ENCODE measurements around the gene BCAR3.
A peak's percentile ranks its signal among the peaks of the same experiment; 100 is the strongest.

Gene BCAR3

DNA sequence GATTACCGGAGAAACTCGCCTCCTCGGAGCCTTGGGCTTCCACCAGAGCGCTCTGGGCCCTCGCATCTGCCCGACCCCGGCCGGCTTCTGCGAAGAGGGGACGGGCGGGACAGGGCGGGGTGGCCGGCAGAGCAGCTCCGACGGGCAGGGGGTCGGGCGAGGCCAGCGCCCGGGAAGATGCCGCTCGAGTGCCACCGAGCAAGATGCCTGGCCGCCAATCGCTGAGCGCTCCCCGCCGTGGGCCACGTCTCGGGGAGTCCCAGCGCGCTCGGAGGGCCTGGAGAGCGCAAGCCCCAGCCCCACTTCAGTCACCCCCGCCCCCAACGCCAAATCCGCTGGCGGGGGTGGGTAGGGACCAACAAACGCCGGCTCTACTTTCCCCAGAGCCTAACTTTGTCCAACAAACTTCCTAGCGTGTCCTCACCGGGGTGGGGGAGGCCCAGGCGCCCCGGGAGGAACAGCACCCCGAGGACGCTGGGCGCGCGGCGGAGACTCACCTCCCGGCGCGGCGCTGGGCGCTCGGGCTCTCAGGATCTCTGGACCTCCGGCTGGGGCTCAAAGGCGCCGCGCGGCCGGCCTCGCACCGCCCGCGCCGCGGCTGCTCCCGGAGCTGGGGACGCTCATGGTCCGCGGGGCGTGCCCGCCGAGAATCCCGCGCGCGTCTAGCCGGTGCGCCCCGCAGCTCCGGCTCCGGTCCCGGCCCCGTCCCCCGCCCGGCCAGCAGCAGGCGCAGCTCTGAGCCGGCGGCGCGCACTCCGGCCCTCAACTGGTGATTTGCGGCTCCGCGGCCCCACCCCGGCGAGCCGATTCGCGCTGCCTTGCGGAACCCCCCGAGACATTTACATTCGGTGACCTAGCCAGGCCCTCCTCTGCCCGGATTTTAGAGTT lies at the start of gene BCAR3:
TSS of gene BCAR3 (minus strand) at position 737 of the 888 bp plus-strand sequence. CDS start 6,907 bp downstream, outside the sequence.
- peak; percentile 34 for ATAC-seq (replicated peaks; ENCODE audit: extremely low read depth, poor library complexity, severe bottlenecking)
- peaks cover 11% of the 10 kb centered on the region for H3K4me1 Mint-ChIP-seq
- no peak for DNase-seq (ENCODE audit: low spot score in 2 of 2)
- peak within 1 kb of the TSS; percentile 80 for H3K4me3 Mint-ChIP-seq
- H3K9me3 Mint-ChIP-seq: no peaks in the 10 kb centered on the region
- H3K27me3 Mint-ChIP-seq: peaks cover 52% of the 10 kb centered on the region
- no peaks in the 10 kb centered on the region for H3K36me3 Mint-ChIP-seq (ENCODE audit: insufficient read depth)
- no peak within 1 kb of the TSS for H3K27ac Mint-ChIP-seq (ENCODE audit: low read depth)

DNA sequence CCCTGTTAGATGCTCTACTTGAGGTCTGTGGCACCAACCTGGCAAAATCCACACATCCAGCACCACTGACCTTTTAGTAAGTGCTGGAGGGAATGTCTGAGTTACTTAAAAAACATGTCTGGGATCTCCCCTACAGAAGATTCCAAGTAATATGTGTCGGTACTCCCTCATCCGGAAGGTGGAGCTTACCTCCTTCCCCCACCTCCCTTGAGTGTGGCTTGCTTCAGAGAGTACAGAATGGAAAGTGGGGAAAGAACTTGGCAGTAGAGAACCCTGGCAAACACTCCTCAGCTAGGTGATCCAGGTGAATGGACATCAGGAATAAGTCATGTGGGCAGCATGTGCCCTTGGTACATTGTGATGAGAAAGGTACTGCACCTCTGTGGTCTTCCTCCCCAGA lies 49.0 kb upstream of the BCAR3 start:
- H3K36me3 Mint-ChIP-seq (ENCODE audit: insufficient read depth): peaks cover 2% of the 10 kb centered on the region
- H3K27me3 Mint-ChIP-seq: no peaks in the 10 kb centered on the region
- ATAC-seq (replicated peaks; ENCODE audit: extremely low read depth, poor library complexity, severe bottlenecking) (no peak), DNase-seq (ENCODE audit: low spot score in 2 of 2) (no peak)
- no peak overlapping the region for H3K27ac Mint-ChIP-seq (ENCODE audit: low read depth)
- H3K9me3 Mint-ChIP-seq: no peaks in the 10 kb centered on the region
- H3K4me1 Mint-ChIP-seq: no peaks in the 10 kb centered on the region
- H3K4me3 Mint-ChIP-seq: no peak overlapping the region

DNA sequence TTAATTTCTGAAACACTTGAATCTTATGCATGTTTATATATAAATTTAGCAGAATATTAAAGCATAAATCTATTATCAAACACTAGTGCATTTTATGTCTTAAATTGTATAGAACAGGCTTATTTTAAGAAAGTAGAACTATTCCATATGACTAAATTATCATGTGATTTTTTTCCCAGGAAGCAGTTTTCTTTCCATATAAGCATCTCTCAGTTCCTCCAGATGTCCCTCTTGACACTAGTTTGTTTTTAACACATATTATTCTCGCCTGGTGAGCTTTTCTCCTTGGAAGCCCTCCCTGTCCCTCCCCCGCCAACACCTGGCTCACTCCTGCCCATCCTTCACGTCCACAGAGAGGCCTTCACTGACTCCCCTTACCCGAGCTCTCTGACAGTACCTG lies 48.3 kb upstream of the BCAR3 start:
- no peak for ATAC-seq (replicated peaks; ENCODE audit: extremely low read depth, poor library complexity, severe bottlenecking)

DNA sequence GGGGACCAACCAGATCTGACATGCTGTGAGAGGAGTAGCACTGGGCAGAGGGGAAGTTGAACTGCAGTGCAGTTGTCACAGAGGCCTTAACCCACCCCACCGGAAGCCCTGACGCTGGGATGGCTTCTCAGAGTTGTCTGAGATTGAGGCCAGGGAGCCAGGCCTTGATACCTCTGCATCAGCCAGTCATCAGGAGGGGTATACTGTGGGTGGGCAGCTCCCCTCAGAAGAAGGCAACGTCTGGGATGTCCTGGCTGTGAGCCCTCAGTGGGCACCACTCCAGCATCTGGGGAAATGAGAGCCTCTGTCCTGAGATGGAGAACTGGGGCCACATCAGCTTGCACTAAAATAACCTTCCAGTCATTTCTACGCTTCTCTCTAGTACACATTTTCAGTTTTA lies 47.9 kb upstream of the BCAR3 start:
- Mint-ChIP-seq H3K4me3 (no peak overlapping the region), H3K27me3 (no peaks in the 10 kb centered on the region), H3K27ac (ENCODE audit: low read depth) (no peak overlapping the region), H3K36me3 (ENCODE audit: insufficient read depth) (peaks cover 2% of the 10 kb centered on the region), H3K4me1 (no peaks in the 10 kb centered on the region), H3K9me3 (no peaks in the 10 kb centered on the region)
- DNase-seq (ENCODE audit: low spot score in 2 of 2) (no peak), ATAC-seq (replicated peaks; ENCODE audit: extremely low read depth, poor library complexity, severe bottlenecking) (no peak)

More for the DNA sequence above, 48.3 kb upstream of the BCAR3 start:
- Mint-ChIP-seq H3K4me1 (no peaks in the 10 kb centered on the region), H3K27me3 (no peaks in the 10 kb centered on the region), H3K36me3 (ENCODE audit: insufficient read depth) (peaks cover 2% of the 10 kb centered on the region), H3K27ac (ENCODE audit: low read depth) (no peak overlapping the region), H3K4me3 (no peak overlapping the region), H3K9me3 (no peaks in the 10 kb centered on the region)
- DNase-seq (ENCODE audit: low spot score in 2 of 2): no peak

DNA sequence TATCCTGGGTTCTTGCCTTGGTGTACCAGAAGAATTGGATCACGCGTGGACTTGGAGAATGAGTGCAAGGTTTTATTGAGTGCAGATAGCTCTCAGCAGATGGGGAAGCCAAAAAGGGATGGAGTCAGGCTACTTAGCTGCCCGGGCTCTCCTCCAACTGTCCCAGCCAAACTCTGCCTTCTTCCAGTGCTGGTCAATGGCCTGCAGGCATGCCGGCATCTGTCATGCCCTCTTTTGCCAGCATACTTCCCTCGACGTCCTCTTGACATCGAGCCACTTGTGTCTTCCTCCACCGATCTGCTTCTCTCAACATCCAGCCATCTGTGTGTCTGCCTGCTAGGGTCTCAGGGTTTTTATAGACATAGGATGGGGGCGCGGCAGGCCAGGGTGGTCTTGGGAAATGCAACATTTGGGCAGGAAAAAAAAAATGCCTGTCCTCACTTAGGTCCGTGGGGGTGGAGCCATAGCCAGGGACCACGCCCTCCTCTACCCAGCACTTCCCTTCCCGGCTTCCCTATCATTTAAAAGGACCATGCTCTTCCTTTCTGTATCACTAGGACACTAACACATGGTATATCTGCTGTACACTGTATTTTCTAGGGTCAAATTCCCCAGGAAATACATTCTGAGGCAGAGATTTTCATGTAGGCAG lies 47.0 kb upstream of the BCAR3 start:
- DNase-seq (ENCODE audit: low spot score in 2 of 2): no peak
- Mint-ChIP-seq H3K27ac (ENCODE audit: low read depth) (no peak overlapping the region), H3K4me1 (no peaks in the 10 kb centered on the region), H3K27me3 (no peaks in the 10 kb centered on the region), H3K36me3 (ENCODE audit: insufficient read depth) (peaks cover 2% of the 10 kb centered on the region), H3K4me3 (no peak overlapping the region), H3K9me3 (no peaks in the 10 kb centered on the region)
- no peak for ATAC-seq (replicated peaks; ENCODE audit: extremely low read depth, poor library complexity, severe bottlenecking)

DNA sequence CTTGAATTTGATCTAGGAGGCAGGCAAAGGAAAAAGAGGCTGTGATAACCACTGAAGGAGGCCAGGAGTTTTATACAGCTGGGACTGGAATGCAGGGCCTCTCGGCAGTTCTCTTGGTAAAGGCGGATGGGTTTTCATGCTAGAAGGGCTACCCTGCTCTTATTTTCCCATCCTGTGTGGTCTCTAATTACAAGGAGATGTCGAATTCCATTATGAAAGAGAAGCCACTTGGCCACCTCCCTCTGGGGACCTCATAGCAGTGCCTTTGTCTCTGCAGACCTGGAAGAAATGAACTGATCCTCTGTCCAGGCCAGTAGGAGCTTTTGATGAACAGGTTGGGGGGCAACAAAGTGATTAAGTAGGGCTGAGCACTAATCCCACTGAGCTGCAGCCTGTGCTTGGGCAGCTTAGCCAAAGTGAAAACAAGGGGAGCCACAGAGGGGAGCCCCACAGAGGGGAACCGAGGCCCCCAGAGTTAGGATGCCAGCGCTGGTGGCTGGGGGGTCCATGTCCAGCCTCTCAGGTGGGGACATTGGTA lies 42.2 kb upstream of the BCAR3 start:
- H3K4me1 Mint-ChIP-seq: no peaks in the 10 kb centered on the region

DNA sequence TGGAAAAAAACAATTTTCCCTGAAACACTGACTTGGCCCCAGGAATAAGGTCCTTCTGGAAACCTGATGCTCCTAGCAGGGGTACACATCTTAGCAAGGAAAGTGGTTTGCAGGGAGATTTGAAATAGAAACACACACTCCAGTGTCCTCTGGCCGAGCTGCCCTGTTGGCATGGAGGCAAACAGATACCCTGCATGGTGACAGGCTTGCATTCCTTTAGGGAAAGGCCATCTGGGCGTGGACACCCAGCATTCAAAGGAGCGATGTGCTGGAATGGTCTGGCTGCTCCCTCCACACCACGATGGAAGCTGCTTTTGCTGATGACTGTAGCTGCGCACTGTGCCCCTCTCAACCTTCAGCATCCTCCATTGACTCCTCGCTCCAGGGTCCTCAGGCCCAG lies 41.5 kb upstream of the BCAR3 start:
- Mint-ChIP-seq H3K4me3 (no peak overlapping the region), H3K9me3 (no peaks in the 10 kb centered on the region), H3K4me1 (no peaks in the 10 kb centered on the region), H3K27me3 (no peaks in the 10 kb centered on the region), H3K36me3 (ENCODE audit: insufficient read depth) (no peaks in the 10 kb centered on the region), H3K27ac (ENCODE audit: low read depth) (no peak overlapping the region)
- no peak for ATAC-seq (replicated peaks; ENCODE audit: extremely low read depth, poor library complexity, severe bottlenecking)
- no peak for DNase-seq (ENCODE audit: low spot score in 2 of 2)

More for the DNA sequence above, 42.2 kb upstream of the BCAR3 start:
- no peaks in the 10 kb centered on the region for H3K27me3 Mint-ChIP-seq
- H3K27ac Mint-ChIP-seq (ENCODE audit: low read depth): no peak overlapping the region
- DNase-seq (ENCODE audit: low spot score in 2 of 2) (no peak), ATAC-seq (replicated peaks; ENCODE audit: extremely low read depth, poor library complexity, severe bottlenecking) (no peak)
- no peaks in the 10 kb centered on the region for H3K36me3 Mint-ChIP-seq (ENCODE audit: insufficient read depth)
- no peaks in the 10 kb centered on the region for H3K9me3 Mint-ChIP-seq
- no peak overlapping the region for H3K4me3 Mint-ChIP-seq

DNA sequence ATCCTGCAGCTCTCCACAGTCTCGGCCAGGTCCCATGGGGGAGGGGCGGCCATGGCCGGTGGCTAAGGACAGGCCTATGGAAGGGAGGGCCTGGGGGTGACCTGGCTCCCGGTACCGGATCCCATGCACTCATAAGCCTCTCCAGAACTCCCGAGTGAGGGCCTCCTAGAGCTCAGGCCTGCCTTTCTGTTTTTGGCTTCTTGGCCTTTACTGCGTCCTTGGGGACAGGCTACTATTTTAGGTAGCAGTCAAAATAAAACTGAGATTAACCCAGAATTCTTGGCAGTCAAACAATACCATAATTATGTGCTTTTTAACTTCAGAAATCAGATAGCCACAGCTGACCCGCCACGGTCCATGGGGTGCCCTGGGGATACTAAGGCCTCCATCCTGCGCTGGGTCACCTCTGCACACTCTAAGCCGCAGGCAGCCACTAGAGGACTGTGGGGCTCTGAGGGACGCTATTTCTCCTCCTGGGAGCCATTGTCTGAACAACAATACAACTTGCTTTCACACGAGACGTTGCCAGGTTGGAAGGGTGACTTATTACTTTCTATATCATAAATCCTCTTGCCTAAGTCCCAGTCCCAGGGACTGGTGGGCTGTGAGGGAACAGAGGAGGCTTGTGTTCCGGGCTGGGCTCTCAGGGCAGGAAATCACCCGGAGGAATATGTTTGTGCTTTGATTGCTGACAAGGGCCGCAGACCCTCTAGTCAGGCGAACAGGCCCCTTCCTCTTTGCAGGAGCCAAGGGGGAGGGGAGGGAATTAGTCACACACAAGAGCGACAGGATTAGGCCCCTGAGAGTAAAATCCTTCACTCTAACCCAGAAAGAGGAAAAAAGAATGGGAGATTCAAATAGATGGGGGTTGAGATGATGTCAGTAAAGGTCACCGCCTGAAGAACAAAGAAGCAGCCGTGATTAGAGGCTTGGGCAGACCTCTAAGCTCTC lies 40.7 kb upstream of the BCAR3 start:
- Mint-ChIP-seq H3K4me1 (no peaks in the 10 kb centered on the region), H3K27me3 (no peaks in the 10 kb centered on the region), H3K4me3 (no peak overlapping the region), H3K36me3 (ENCODE audit: insufficient read depth) (no peaks in the 10 kb centered on the region), H3K27ac (ENCODE audit: low read depth) (no peak overlapping the region), H3K9me3 (no peaks in the 10 kb centered on the region)
- ATAC-seq (replicated peaks; ENCODE audit: extremely low read depth, poor library complexity, severe bottlenecking) (no peak), DNase-seq (ENCODE audit: low spot score in 2 of 2) (no peak)

DNA sequence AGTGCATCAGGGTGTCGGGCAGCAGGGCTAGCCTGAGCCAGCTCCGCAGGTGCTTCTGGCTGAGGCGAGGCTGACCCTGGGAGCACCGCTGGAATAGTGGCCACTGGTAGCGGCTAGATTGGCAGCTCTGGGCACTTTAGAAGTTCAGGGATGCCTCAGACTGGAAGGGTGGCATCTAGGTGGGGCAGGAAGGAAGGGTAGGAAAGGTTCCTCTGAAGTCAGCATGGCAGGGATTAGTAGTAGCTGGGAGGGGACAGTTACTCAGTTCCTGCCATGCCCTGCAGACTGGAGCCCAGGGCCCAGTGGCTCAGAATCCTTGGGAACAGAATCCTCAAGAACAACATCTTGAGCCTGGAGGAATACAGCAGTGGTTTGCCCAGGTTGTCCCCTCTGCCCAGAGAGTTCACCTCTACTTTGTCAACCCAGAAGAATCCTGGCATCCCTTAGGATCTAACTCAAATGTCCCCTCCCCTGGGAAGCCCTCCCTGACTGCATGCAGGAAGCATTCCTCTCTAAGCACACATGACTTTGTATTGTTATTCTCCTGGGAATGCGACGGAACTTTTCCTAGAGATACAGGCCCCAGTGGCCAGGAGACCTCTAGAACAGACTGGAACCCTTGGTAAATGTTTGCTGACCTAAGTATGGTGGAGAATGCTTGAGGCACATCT lies 39.5 kb upstream of the BCAR3 start:
- Mint-ChIP-seq H3K27me3 (no peaks in the 10 kb centered on the region), H3K36me3 (ENCODE audit: insufficient read depth) (no peaks in the 10 kb centered on the region), H3K9me3 (peaks cover 9% of the 10 kb centered on the region), H3K4me1 (no peaks in the 10 kb centered on the region), H3K4me3 (no peak overlapping the region), H3K27ac (ENCODE audit: low read depth) (no peak overlapping the region)
- DNase-seq (ENCODE audit: low spot score in 2 of 2): no peak
- no peak for ATAC-seq (replicated peaks; ENCODE audit: extremely low read depth, poor library complexity, severe bottlenecking)

DNA sequence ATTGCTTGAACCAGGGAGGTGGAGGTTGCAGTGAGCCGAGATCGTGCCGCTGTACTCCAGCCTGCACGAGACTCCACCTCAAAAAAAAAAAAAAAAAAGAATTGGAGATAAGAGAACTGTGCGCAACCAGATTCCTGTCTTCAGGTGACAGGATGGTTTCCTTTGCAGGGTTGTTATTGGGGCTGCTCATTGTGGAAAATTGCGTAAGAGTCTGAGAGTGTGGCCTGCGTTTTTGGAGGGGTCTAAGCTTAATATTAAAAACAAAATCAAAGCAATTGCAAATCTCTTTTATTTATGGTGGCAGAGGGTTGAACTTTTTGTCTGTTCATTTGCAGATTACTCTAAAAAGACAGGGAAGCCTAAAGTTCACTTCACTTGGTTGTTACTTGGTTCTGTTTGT lies 36.0 kb upstream of the BCAR3 start:
- peaks cover 9% of the 10 kb centered on the region for H3K9me3 Mint-ChIP-seq
- no peaks in the 10 kb centered on the region for H3K27me3 Mint-ChIP-seq
- H3K4me1 Mint-ChIP-seq: peaks cover 17% of the 10 kb centered on the region
- H3K4me3 Mint-ChIP-seq: no peak overlapping the region
- H3K36me3 Mint-ChIP-seq (ENCODE audit: insufficient read depth): no peaks in the 10 kb centered on the region
- DNase-seq (ENCODE audit: low spot score in 2 of 2) (no peak), ATAC-seq (replicated peaks; ENCODE audit: extremely low read depth, poor library complexity, severe bottlenecking) (no peak)
- no peak overlapping the region for H3K27ac Mint-ChIP-seq (ENCODE audit: low read depth)

DNA sequence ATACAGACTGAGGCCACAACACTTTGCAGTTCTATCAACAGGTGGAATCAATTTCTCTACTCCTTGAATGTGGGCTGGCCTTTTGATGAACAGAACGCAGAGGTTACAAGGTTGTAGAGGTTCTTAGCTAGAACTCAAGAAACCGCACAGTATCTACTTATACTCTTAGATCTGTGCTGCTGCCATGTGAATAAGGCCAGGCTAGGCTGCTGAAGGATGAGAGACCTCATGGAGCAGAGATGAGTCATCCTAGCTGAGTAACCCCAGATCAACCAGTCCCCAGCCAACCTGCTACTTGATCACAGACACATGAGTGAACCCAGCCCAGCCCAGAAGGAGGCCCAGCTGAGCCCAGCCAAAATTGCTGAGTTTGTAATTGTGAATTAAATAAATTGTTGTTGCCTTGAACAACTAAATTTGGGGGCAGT lies 35.3 kb upstream of the BCAR3 start:
- DNase-seq (ENCODE audit: low spot score in 2 of 2) (no peak), ATAC-seq (replicated peaks; ENCODE audit: extremely low read depth, poor library complexity, severe bottlenecking) (no peak)
- H3K36me3 Mint-ChIP-seq (ENCODE audit: insufficient read depth): no peaks in the 10 kb centered on the region
- H3K27ac Mint-ChIP-seq (ENCODE audit: low read depth): no peak overlapping the region
- no peak overlapping the region for H3K4me3 Mint-ChIP-seq
- H3K9me3 Mint-ChIP-seq: peaks cover 9% of the 10 kb centered on the region
- no peaks in the 10 kb centered on the region for H3K27me3 Mint-ChIP-seq
- peaks cover 21% of the 10 kb centered on the region for H3K4me1 Mint-ChIP-seq

DNA sequence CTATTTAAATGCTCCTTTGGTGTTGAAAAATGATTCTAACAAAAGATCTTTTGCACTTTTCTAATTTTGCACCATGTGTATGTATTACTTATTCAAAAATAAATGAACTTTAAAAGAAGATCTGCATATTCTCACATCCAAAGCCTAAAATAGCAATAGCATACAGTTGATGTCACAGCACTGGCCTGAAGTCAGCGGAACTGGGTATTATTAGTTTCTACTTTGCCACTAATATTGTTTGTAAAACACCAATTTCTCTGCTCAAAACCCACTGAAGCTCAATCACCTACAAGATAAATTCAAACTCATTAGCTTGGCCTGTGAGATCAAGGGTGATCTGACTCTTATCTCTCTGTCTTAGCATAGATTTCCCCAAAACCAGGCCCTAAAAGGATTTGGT lies 34.5 kb upstream of the BCAR3 start:
- H3K27ac Mint-ChIP-seq (ENCODE audit: low read depth): no peak overlapping the region

More for the DNA sequence above, 34.5 kb upstream of the BCAR3 start:
- Mint-ChIP-seq H3K9me3 (peaks cover 9% of the 10 kb centered on the region), H3K4me3 (no peak overlapping the region), H3K36me3 (ENCODE audit: insufficient read depth) (no peaks in the 10 kb centered on the region), H3K4me1 (peaks cover 21% of the 10 kb centered on the region), H3K27me3 (no peaks in the 10 kb centered on the region)
- no peak for ATAC-seq (replicated peaks; ENCODE audit: extremely low read depth, poor library complexity, severe bottlenecking)
- DNase-seq (ENCODE audit: low spot score in 2 of 2): no peak
